ENCODE results near the gene ADD1.

ADD1 gene

DNA sequence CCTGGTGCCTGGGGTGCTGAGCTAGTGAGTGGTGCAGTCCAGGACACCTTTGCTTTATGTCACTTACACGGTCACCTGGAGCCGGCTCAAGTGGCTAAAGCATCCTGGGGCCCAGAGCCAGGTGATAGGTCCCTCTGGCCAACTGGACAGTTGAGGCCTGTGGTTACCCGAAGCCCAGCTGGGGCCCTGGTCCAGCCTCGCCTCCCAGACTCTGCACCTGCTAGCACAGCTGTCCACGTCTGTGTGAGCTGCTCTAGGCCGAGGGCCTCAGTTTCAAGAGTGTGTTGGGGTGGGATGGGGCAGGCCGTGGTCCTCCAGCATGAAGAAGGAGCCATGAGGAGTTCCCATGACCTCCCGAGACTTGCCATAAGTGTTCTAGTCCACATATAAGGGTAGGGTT, 7.7 kb upstream of the ADD1 start:
- no peak for DNase-seq

GRCh38 chr4:2836391-2836859, 7.2 kb upstream of the ADD1 start:
- no peak for DNase-seq

DNA sequence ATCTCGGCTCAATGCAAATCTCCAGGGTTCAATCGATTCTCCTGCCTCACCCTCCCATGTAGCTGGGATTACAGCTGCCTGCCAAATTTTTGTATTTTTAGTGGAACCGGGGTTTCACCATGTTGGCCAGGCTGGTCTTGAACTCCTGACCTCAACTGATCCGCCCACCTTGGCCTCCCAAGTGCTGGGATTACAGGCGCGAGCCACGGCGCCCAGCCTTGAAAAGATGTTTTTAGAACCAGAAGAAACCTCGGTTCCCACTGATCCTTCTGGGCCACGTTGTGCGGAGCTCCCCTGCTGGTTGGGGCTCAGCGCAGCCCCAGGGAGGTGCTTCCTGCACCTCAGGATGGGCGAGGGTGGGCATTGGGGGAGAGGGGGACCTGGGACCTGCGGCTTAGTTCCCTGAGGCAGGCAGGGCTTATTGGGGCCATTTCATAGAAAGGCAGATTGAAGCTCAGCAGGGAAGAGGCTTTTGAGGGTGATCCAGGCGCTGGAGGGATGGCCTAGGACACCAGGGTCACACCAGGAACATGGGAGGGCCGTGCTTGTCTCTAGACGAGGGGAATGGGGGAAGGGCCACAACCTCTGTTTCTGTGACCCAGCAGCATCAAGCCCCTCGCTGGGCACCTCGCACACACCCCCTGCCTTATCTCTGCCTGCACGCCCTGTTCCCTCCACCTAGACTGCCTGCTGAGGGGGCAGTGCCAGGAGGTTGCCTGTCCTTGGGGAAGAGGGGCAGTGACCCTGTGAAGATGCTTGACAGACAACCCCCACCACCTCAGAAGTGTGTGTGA, 6.3 kb upstream of the ADD1 start:
- no peak for DNase-seq

DNA sequence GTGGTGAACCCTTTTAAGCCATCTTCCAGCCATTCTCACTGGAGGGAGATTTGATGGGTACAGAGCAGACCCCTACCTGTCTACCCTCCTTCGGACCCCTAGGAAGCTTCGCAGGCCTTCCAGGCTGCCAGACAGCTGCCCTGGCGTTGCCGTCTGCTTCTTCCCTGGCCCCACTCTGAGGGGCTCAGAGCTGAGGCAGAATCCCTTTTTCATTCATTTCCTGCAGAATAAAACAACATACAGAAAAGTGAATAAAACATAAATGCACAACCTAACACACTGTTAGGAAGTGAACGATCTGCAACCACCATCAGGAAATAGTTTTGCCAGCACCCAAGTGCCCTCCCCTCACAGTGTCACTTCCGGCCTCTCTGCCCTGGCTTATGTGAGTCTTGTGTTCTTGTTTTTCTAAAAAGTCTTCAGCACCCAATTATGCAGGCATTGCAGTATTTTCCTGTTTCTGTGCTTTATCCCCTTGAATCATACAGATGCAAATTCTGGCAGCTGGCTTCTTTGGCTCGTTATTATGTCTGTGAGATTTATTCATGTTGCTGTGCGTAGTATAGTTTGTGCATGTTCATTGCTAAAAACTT, 5.6 kb upstream of the ADD1 start:
- DNase-seq = peak; percentile 84

- no peak for DNase-seq
These were observed 4.6 kb upstream of the ADD1 start for GRCh38 chr4:2839060-2839459.

DNA sequence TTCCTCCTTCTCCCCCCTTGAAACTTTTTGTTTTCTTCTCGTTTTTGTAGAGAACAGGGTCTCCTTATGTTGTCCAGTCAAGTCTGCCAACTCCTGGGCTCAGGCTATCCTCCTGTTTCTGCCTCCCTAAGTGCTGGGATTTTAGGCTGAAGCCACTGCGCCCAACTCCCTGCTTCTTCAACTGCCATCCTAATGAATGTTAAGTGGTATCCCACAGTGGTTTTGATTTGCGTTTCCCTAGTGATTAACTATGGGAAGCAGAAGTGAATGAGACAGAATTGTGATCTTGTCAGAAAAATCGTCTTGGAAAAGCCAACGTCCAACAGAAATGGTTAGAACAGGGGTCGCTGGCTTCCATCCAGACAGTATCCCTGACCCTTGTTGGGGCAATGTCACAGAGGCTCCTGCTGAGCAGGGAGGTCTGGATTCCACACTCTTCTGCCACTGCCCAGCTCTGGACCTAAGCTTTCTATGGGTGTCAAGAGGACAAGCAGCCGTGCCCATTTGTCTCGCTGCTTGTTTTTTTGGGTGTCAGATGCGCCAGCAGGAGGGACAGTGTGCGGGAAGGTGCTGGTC, 869 bp upstream of the ADD1 start:
- DNase-seq = no peak

GRCh38 chr4:2843941-2844584, 419 bp downstream of the ADD1 start:
- DNase-seq = peak; percentile 28

GRCh38 chr4:2846172-2846571, 2.5 kb downstream of the ADD1 start:
- no peak for DNase-seq

- DNase-seq = no peak
These were observed 3.7 kb downstream of the ADD1 start for GRCh38 chr4:2847302-2847871.

DNA sequence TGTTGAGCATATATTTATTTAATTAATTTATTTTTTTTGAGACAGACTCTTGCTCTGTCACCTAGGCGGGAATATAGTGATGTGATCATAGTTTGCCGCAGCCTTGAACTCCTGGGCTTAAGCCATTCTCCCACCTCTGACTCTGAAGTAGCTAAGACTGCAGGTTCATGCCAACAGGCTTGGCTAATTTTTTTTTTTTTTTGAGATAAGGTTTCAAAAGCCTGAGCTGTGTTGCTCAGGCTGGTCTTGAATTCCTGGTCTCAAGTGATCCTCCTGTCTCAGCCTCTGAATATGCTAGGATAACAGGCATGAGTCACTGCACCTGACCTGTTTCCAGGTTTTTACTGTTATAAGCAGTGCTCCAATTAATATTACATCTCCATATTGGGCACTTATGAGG, 4.8 kb downstream of the ADD1 start:
- DNase-seq = no peak

- no peak for DNase-seq
These were observed 5.9 kb downstream of the ADD1 start for GRCh38 chr4:2849267-2850152.

DNA sequence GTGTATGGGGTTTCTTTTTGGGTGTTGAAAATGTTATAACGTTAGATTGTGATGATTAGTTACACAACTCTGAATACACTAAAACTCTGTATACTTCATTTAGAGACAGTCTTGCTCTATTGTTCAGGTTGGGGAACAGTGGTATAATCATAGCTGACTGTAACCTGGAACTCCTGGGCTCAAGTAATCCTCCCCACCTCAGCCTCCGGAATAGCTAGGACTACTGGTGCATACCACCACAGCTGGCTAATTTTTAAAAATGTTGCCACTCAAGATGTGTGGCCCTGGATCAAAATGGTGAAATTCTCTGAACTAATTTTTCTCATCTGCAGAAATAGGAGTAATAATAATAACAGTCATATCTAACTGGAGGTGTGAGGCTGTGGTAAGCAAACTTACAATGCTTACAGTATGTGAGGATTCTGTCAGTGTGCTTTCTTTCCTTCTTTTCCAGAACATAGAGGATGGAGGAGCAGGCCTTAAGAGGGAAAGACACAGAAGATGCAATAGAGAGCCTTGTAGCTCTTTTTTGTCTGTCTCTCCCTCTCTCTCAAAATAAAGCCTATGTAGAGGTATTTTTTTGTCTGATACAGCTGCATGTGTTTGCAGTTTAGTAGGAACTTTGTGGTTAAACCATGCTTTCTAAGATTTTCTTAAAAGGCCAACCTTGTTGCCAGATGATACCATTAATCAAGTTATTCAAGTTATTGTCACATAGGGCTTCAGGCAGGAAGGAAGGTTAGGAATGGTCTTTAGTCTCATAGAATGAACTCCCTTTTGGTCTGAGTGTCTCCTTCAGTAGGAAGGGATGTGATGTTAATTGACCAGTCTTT, 7.5 kb downstream of the ADD1 start:
- DNase-seq = no peak

DNA sequence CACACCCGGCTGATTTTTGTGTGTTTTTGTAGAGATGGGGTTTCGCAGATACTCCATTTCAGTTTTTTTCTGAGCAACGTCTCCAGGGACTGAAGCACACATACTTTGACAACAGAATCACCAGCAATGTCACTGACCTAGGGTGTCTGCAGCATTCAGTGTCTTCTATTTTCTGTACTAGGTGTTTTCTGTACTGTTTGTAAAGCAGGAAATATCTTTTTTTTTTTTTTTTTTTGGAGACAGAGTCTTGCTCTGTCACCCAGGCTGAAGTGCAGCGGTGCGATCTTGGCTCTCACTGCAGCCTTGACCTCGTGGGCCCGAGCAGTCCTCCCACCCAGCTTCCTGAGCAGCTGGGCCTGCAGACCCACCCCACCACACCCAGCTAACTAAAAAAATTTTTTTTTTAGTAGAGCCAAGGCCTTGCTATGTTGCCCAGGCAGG, 8.9 kb downstream of the ADD1 start:
- no peak for DNase-seq

DNA sequence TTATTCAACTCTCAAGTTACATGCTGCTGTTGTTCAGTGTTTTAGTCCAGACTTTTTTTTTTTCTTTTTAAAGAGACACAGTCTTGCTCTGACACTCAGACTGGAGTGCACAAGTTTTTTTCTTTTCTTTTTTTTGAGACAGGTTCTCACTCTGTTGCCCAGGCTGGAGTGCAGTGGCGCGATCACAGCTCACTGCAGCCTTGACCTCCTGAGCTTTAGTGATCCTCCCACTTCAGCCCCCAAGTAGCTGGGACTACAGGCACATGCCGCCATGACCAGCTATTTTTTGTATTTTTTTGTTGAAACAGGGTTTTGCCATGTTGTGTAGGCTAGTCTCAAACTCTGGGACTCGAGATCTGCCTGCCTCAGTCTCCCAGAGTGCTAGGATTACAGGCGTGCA, 11.9 kb downstream of the ADD1 start:
- DNase-seq = no peak

DNA sequence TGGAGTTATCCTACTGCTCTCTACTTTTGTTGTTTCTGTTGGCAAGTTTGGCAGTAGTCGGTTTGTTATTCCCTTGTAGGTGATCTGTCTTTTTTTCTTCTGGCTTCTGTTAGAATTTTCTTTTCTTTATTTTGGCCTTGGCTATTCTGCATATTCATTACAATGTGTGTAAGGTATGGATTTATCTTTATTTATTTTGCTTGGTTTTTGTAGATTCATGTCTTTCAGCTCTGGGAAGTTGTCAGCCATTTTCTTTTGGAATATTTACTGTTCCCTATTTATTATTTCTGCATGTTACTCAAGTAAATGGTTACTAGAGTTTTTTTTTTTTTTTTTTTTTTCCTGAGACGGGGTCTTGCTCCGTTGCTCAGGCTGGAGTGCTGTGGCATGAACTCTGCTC, 12.6 kb downstream of the ADD1 start:
- no peak for DNase-seq

GRCh38 chr4:2857349-2857927, 13.8 kb downstream of the ADD1 start:
- no peak for DNase-seq

- no peak for DNase-seq
These were observed 15.0 kb downstream of the ADD1 start for GRCh38 chr4:2858451-2859217.

DNA sequence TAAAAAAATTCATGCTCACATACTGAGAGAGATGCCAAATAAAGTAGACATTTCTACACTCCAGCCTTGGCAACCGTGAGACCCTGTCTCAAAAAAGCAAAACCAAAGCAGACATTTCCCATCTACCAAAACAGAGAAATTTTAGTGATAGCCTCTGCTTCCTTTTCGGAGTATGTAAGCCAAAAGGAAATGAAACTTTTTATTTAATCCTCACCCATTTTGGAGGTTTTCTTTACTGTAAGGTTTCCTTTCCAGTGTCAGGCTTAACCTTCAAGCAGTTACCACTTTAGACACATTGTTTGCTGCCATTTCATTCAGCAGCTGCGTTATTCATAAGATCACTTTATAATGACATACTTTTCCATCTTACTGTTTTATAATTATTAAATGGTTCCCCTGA, 15.9 kb downstream of the ADD1 start:
- DNase-seq = no peak

DNA sequence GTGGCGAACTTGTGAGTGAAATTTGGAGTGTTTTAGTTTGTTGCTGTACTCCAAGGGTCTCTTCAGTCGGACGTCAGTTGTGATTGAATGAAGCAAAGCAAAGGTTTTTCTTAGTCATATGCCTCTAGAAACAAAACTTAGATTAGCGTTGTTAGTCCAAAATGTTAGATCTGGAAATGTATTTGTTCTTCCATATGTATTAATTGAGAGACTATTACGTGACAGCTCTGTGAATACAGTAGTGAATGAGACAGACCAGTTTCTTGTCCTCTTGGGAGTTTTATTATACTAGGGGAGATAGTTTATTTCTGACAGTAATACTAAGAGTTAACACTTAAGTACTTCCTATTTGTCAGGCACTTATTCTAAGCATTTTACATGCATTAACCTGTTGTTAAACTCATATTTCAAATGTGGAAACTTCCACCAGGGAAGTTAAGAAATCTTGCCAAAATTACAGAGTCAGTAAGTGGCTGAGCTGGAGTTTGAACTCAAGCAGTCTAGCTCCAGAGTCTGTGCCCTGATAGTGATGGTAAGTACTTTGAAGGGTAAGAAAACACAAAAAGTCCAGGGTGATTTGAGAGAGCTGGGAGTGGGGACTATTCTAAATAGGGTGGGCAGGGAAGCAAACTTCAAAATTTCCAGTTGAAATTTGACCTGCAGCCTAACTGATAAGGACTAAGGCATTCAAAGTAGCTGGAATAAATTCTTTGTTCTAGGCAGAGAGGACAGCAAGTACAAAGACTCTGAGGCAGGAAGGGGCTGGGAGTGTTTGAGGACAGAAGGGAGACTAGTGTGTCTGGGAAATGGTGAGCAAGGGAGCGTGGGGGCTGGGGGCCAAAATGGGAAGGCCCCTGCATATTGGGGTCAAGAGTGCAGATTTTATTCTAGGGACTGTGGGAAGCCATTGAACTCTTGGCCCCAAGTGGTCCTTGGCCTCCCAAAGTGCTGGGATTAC, 17.0 kb downstream of the ADD1 start:
- DNase-seq = no peak
